ENCODE measurements around the gene KIAA1328.

GRCh38 chr18:37272841-37273240 is 443.9 kb downstream of the KIAA1328 start:
- TF ChIP-seq POLR2AphosphoS5 (IDR thresholded peaks at IDR 0.05; ENCODE audit: low read depth): no peak
- TF ChIP-seq CTCF (IDR thresholded peaks at IDR 0.05; ENCODE audit: insufficient read depth, low read length): no peak
- no peak for TF ChIP-seq REST (IDR thresholded peaks at IDR 0.05; ENCODE audit: insufficient replicate concordance, low read depth)
